Stimulated activated CD8-positive, alpha-beta memory T cell treated with anti-CD3 and anti-CD28 coated beads, Interleukin-4, amount 100 ng/mL, for 24 hours (primary cell): ENCODE measurements around the gene PC.

Experiments used
- DNase-seq: peaks from one replicate; pipeline ENCODE4 v3.0.0-alpha.2; 2020; ENCODE audit warnings: low read depth

PC gene

GRCh38 chr11:66855574-66856495 is 102.3 kb downstream of the PC start:
- peak; percentile 77 for DNase-seq

DNA sequence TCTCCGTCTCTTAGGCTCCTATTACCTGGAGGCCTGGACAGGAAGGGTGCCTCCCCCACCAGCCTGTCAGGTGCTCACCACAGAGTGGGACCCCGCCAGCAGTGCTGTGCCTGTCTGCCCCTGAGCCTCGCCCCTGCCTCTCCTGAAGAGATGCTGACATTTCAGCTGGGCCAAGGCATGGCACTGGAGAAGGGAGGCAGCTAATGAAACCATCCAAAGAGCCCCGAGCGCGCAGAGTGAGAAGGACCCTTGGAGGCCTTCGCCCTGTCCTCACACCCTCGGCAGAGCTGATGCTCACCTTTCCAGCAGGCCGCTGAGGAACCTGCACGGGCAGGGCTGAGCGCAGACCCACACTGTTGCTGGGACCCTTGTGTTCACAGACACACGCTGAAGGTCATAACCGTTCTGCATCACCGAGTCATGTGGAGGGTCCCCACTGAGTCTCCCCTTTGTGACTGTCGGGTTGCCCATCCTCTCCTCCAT is 103.4 kb downstream of the PC start:
- DNase-seq = no peak

GRCh38 chr11:66854231-66854661 is 103.9 kb downstream of the PC start:
- no peak for DNase-seq

- DNase-seq = no peak
These were observed 104.6 kb downstream of the PC start for GRCh38 chr11:66853242-66854229.

DNA sequence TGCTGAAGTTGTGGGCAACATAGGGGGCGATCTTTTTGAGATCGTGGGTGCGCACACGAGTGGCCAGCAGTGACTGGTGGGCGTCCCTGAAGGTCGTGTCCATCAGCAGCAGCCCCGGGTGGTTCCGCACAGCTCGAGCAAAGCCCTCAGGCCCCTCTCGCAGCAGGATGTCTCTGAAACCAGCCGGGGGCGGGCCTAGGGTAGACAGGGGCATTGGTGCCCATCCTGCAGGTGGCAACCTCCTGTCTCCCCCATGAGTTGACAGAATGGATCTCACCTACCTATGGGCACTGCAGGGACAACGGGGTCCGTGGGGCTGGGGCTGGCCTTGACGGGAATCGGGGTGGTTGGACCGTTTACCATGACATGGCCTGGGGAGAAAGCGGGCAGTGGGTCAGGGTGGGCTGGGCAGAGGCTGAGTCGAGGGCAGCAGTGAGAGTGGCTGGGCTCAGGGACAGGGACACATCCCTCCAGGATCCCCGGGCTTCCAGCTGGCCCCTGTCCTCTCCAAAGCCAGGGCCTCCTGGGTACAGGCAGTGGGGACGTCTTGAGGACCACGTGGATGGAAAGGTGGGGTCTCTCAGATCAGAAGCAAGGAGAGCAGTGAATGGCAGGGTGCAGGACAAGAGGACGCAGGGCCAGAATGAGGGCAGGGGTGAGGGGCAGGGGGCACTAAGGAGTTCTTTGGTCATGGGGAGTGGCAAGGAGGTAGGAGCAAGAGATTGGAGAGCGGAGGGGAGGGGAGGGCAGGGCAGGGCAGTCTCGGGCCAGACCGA is 105.5 kb downstream of the PC start:
- DNase-seq = no peak

DNA sequence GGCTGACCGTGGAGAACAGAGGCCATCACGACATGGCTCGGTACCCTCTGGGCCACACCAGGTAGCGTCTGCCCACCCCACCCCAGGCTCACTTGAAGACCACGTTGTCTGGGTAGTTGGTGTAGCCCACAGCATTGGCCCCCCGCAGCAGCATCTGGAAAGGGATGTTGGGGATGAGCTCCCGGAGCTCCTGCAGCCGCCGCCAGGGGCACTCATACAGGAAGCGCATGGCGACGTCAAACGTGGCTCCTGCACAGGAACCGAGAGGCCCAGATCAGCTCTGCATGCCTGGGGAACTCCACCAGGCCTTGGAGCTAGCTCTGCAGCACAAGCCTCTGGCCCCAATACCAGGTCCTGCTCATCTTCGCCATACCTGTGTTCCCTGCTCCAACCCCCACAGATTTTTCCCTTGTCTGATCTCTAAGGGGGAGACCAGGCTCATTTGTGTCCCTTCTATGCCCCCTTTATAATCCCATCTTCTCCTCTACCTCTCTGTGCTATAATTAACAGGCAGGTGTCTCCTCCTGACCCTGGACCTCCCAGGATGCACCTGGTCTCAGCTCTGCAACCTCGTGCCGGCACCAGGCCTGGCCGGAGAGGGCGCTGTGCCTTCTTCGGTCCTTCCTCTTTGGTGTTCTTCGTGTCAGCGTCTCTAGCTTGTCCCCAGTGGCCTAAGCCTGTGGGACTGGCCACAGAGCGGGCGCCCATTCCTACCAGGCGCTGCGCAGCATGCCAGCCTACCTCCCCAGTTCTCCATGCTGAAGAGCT is 106.3 kb downstream of the PC start:
- no peak for DNase-seq

DNA sequence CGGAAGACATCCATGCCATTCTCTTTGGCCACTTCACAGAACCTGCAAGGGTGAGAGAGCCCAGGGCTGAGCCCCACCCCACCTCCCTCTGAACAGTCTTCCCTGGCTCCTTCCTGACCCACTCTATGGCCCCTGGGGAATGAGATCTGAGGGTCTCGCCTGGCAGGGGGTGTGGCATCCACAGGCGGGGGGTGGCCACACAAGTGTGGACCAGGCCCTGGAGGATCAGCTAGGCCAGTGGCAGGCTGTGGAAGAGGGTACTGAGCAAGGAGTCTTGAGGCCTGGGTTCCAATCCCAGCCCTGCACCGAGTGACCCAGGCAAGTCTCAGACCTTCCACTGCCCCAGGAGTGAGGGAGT is 107.0 kb downstream of the PC start:
- no peak for DNase-seq

DNA sequence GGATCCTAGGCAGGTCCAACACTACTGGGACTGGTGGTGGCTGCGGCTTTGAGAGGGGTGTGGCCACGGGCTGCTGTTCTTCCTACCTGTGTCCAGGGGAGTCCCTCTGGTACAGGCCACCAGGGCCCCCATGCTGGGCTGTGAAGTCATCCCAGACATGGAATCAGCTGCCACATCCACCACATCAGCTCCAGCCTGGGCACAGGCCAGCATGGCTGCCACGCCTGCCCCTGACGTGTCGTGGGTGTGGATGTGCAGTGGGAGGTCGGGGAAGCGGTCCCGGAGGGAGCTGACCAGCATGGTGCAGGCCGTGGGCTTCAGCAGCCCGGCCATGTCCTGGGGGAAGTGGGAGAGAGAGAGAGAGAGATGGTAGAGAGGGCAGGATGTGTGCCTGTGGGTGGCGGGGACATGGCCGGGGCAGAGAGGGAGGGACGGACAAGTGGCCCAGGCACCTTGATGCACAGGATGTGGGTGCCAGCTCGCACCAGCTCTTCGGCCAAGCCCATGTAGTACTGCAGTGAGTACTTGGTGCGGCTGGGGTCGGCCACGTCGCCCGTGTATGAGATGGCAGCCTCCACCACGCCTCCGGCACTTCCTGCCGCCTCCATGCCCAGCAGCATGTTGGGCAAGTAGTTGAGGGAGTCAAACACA is 107.5 kb downstream of the PC start:
- DNase-seq = no peak

- DNase-seq = no peak
These were observed 108.0 kb downstream of the PC start for GRCh38 chr11:66850235-66850587.

DNA sequence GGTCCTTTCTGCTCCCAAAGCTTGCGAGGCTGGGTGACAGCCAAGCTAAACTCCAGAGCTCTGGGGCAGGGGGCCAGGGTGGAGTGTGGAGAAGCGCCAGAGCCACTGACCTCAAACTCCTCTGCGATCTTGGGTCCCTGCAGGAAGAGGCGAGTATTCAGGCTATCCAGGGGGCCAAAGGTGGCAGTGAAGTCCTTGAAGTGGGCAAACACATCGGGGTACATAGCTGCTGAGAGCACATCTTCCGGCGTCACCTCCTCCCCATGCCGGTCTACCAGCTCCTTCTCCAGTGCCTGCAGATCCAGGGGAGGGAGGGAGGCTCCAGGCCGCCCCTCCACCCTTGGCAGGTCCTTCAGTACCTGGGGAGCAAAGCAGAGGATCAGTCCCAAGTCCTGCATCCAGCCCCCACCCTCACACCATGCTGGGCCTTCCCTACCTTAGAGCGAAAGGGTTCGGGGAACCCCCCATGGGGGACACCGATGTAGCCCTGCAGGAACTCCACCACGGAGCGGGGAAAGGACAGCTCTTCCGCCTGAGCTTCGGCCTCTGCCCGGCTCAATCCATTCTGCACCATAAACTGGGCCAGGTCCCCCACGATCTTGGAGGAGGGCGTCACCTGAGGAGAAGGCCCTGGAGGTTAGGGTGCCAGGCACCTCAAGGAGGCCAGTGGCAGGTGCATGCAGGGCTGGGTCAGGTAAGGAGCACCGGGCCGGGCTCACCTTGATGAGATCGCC is 108.5 kb downstream of the PC start:
- DNase-seq = no peak

- DNase-seq = no peak
These were observed 109.3 kb downstream of the PC start for GRCh38 chr11:66848671-66849500.

- DNase-seq = no peak
These were observed 110.5 kb downstream of the PC start for GRCh38 chr11:66847461-66848232.

GRCh38 chr11:66846671-66847091 is 111.5 kb downstream of the PC start:
- DNase-seq = no peak

GRCh38 chr11:66845876-66846212 is 112.3 kb downstream of the PC start:
- DNase-seq = no peak

DNA sequence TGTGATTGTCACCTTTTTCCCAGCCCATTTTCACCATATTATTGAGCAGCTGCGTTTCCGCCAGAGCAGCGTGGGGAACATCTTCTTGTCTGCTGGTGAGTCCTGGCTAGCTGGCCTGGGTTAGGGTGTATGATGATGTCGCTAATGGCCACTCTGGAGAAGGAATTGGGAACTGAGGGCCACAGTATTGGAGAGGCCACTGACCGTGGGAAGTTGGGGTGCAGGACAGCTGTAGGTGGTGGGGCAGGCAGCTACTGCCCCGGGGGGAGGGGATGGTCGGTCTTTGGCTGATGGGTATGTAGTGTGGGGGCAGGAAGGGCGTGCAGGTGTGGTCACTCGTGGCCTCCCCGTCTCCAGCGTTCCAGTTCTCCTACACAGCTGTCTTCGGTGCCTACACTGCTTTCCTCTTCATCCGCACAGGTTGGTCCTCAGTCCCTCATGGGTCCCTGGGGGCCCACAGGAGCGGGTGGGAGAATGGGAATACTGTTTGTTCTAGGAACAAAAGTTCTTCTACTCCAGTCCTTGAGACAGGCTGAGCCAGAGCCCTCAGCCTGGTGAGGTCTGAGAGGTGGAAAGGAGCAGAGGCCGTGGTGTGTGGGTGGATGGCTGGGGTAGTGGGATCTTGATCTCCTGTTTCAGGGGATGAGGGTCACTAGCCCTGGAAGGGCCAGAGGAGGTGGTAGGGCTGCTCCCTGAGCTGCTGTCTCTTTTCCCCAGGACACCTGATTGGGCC is 112.9 kb downstream of the PC start:
- no peak for DNase-seq

DNA sequence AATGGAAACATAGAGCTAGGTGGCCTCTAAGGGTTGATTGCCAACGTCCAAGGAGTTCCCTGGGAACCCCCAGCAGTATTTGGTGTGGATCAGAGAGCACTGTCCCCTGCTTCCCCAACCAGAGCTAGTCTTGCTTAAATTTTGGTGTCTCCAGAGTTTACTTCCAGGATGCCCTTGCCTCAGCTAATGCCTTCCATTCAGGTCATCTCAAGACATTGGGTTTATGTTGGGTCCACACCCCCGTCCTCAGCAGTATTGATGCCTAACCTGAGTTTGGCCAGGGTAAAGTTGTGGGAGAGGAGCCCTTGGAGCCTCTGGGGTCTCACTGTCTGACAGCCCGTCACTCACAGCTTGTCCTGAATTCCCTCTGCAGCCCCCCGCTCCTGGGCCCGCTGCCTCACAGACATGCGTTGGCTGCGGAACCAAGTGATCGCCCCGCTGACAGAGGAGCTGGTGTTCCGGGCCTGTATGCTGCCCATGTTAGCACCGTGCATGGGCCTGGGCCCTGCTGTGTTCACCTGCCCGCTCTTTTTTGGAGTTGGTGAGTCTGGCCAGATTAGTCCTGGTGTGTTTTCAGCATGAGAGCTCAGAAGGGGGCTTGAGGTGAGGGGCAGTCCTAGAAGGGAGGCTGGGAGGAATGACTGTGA is 113.6 kb downstream of the PC start:
- no peak for DNase-seq
